RCC 7860 (cell line): ENCODE data around the gene NR1H2.

Source experiments
- DNase-seq: peaks from one replicate; pipeline ENCODE4 v3.0.0-alpha.2; 2015; ENCODE audit warnings: low spot score
- FAIRE-seq: peaks from 2 replicates; lab custom pipeline; 2012; peaks lifted over from hg19 to GRCh38; lab: Jason Lieb, UNC

NR1H2 gene

DNA sequence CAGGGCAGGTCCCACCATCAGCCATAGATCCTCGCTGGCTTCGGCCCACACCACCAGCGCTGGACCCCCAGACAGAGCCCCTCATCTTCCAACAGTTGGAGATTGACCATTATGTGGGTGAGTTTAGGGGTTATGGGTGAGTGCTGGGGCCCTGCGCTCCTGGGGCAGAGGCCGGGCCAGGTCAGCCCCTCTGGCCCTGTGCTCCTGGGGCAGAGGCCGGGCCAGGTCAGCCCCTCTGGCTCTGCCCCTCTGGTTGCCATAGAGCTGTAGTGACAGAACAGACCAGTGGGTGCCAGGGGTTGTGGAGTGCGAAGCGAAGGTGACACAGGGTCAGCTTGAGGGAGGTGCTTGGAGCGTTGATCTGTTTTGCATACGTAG lies 23.1 kb downstream of the NR1H2 start:
- FAIRE-seq (no peak), DNase-seq (no peak)

DNA sequence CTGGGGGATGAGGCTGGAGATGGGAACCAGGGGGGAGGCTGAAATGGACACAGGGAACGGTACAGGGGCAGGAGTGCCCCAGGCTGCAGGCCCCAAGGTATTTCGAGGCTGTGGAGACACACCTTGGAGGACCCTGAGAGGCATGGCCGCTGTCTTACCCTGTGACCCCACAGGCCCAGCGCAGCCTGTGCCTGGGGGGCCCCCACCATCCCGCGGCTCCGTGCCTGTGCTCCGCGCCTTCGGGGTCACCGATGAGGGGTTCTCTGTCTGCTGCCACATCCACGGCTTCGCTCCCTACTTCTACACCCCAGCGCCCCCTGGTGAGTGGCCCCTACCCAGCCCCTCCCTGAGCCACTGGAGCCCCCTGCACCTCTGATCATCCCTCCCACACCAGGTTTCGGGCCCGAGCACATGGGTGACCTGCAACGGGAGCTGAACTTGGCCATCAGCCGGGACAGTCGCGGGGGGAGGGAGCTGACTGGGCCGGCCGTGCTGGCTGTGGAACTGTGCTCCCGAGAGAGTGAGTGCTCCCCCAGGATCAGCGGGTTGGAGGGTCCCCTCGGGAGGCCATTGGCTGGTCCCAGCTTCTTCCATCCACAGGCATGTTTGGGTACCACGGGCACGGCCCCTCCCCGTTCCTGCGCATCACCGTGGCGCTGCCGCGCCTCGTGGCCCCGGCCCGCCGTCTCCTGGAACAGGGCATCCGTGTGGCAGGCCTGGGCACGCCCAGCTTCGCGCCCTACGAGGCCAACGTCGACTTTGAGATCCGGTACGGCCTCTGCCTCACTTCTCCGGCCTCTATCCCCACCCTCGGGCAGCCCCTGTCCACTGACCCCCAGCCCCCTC lies 25.6 kb downstream of the NR1H2 start:
- FAIRE-seq = no peak
- no peak for DNase-seq

DNA sequence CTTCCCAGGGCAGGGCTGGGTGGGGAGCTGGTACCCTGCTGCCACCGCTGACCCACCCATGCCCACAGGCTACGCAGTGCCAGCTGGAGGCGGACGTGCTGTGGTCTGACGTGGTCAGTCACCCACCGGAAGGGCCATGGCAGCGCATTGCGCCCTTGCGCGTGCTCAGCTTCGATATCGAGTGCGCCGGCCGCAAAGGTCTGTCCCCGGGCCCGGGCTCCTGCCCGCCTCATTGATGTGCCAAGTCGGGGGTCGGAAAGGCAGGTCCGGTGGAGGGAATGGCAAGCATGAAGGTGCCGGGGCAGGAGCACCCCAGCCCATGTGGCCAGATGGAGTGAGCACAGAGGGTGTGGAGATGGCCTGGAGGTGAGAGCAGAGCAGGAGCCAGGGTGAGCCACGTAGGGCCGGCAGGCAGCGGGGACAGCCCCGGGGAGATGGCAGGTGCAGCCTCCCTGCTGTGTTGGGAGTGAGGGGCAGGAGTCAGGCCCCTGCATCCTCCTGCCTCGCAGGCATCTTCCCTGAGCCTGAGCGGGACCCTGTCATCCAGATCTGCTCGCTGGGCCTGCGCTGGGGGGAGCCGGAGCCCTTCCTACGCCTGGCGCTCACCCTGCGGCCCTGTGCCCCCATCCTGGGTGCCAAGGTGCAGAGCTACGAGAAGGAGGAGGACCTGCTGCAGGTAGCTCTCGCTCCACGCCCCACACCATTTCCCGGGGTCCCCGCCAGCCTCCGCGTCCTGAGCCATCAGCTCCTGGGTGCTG lies 26.5 kb downstream of the NR1H2 start:
- DNase-seq (no peak), FAIRE-seq (no peak)

DNA sequence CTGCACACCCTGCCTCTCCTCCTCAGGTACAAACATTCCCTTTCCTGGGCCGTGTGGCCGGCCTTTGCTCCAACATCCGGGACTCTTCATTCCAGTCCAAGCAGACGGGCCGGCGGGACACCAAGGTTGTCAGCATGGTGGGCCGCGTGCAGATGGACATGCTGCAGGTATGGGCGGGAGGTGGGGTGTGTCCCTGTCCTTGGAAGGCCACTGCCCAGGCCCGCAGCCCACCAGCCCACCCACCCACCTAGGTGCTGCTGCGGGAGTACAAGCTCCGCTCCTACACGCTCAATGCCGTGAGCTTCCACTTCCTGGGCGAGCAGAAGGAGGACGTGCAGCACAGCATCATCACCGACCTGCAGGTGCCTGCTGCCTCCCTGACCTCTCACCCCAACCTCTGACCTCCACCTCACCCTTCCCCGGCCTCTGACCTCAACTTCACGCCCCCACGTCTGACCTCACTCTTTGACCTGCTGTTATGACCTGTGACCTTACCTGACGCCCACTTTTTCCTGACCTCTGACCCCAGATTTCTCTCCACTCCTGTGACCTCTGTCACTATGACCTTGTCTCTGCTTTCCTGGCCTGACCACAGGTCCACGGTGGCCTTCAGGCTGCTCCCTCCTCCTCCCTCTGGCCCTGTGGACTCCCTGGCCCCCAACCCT lies 30.0 kb downstream of the NR1H2 start:
- FAIRE-seq (no peak), DNase-seq (no peak)

DNA sequence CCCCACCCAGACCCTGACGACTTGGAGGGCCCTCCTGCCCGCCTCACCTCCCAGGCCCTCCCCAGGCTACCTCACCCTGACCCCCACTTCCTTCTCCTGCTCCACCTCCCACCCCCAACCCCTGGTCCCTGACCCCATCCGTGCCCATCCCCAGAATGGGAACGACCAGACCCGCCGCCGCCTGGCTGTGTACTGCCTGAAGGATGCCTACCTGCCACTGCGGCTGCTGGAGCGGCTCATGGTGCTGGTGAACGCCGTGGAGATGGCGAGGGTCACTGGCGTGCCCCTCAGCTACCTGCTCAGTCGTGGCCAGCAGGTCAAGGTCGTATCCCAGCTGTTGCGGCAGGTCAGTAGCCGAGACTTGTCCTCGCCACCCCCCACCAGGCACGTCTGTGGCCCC lies 30.6 kb downstream of the NR1H2 start:
- no peak for DNase-seq
- FAIRE-seq = no peak

DNA sequence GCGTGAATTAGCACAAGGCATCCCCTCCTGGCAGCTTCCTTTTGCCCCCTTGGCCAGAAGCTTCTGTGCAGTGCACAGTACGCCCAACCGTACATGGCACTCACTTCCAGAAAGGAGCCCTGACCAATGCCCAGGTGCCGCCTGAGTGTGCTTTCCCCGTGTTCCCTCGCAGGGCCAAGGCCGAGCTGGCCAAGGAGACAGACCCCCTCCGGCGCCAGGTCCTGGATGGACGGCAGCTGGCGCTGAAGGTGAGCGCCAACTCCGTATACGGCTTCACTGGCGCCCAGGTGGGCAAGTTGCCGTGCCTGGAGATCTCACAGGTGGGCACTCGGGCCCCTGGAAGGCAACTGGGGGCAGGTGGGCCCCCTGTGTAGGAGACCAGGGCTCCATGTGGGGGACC lies 33.1 kb downstream of the NR1H2 start:
- no peak for FAIRE-seq

DNA sequence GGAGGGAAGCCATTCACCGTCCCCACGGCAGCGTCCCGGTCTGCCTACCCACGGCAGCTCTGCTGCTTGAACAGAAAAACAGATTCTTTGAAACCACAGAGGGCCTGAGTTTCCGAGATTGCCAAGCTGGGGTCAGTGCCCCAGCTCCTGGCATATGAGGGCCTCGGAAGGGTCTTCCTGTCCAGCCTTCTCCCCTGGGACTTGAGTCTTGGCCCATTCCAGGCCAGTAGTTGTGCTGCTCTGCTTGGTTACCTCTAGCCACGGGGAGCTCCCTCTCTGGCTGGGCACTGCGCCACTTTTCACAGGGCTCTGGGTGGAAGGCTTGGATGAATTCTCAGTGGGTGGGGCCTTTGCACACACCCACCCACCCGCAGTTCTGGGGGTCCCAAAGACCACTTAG lies 33.9 kb downstream of the NR1H2 start:
- no peak for FAIRE-seq

More for the DNA sequence above, 33.1 kb downstream of the NR1H2 start:
- no peak for DNase-seq

DNA sequence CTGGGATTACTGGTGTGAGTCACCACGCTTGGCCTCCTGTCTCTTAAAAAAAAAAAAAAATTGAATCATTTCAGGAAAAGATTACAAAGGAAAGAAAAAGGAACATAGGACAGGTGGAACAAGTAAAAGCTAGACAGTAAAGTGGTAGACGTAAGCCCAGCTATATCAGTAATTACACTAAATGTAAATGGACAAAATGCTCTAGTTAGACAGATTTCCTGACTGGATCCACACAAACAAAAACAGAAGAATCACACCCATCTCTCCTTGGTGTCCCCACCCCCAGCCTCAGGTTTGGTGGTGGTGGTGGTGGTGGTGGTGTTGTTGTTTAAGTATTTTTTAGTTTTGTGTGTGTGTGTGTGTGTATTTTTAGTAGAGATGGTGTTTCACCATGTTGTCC lies 36.2 kb downstream of the NR1H2 start:
- FAIRE-seq (no peak), DNase-seq (no peak)

More for the DNA sequence above, 33.9 kb downstream of the NR1H2 start:
- DNase-seq = no peak

DNA sequence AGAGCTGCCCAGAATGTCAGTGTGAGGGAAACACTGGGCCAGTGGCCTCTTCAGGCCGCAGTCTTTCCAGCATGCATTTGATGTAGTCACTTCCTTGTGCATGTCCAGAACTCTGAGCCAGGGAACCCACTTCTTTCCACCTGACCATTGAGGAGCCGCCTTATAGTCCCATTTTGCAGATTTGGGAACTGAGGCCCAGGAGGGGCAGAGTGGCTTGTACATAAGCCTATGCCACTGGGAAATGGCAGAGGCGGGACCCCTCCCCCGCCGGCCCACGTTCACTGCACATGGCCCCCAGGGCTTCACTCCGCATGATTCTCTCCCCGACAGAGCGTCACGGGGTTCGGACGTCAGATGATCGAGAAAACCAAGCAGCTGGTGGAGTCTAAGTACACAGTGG lies 36.8 kb downstream of the NR1H2 start:
- no peak for FAIRE-seq

DNA sequence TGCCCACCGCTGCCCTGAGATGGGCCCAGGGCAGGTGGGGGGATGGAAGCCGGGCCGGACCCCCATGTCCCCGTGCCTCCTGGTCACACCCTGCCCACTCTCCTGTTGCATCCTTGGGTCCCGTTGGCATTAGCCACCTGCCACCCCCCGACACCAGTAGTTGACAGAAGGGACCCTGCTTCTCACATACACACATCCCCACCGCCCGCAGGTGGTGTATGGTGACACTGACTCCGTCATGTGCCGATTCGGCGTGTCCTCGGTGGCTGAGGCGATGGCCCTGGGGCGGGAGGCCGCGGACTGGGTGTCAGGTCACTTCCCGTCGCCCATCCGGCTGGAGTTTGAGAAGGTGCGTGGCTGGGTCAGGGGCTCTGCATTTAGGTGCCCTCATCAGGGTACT lies 37.3 kb downstream of the NR1H2 start:
- DNase-seq = no peak
- FAIRE-seq = no peak

More for the DNA sequence above, 36.8 kb downstream of the NR1H2 start:
- DNase-seq = no peak

DNA sequence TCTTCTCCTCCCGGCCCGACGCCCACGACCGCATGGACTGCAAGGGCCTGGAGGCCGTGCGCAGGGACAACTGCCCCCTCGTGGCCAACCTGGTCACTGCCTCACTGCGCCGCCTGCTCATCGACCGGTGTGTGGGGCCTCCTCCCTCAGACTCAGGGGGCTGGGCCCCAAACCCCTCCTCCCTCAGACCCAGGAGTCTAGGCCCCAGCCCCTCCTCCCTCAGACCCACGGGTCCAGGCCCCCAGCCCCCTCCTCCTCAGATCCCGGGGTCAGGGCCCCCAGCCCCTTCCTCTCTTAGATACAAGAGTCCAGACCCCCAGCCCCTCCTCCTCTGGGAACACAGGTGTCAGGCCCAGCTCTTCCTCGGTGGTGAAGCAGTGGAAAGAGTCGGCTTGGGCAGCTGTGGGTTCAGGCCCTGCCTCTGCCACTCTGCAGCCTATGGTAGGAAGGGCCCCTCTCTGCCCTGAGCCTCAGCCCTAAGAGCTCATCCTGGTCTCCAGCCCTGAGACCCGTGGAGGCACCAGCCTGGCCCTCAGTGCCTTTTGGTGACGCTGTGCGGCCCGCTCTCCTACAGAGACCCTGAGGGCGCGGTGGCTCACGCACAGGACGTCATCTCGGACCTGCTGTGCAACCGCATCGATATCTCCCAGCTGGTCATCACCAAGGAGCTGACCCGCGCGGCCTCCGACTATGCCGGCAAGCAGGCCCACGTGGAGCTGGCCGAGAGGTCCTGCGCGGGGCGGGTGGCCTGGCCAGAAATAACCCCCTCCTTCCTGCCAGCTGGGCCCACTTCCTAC lies 38.8 kb downstream of the NR1H2 start:
- no peak for DNase-seq
- no peak for FAIRE-seq

DNA sequence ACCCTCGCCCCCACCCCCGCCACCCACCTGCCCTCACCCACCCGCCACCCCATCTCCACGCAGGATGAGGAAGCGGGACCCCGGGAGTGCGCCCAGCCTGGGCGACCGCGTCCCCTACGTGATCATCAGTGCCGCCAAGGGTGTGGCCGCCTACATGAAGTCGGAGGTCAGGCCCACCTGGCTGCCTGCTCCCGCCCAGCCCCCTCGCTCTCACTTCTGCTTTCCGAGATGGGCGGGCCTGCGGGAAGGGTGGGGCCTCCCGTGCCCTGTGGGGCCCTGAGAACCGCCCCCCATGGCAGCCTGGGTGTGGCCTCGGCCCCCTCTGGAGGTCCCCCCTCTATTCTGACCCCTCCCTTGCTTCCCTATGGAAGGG lies 39.4 kb downstream of the NR1H2 start:
- no peak for DNase-seq
- FAIRE-seq = no peak

DNA sequence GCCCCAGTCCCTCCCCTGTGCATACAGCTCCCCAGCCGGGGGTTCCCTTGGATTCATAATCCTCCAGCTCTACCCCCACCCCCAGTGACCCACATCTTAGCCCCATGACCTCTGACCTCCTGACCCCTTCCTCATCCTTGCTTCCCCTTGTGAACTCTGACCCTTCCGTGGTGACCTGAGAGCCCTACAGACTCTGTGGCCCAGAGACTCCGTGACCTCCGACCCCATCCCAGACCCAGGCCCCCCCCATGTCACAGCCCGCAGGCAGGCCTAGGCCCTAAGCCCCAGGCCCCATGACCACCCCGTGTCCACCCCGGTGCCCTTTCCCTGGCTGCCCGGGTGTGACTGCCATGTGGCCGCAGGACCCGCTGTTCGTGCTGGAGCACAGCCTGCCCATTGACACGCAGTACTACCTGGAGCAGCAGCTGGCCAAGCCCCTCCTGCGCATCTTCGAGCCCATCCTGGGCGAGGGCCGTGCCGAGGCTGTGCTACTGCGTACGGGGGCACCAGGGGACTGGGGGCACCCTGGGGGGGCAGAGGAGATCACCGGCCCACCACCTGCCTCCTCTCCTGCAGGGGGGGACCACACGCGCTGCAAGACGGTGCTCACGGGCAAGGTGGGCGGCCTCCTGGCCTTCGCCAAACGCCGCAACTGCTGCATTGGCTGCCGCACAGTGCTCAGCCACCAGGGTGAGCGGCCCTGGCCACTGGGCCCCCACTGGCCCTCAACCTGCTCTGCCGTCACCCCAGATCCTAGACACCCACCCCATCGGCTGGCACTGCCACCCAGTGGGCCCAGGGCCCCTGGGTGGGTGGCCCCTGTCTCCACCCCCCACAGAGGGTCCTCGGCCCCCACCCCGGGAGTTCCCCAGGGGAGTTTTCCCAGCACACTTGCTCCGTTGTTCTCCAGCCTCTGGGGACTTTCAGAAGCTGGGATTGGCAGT lies 40.0 kb downstream of the NR1H2 start:
- no peak for FAIRE-seq
- no peak for DNase-seq

DNA sequence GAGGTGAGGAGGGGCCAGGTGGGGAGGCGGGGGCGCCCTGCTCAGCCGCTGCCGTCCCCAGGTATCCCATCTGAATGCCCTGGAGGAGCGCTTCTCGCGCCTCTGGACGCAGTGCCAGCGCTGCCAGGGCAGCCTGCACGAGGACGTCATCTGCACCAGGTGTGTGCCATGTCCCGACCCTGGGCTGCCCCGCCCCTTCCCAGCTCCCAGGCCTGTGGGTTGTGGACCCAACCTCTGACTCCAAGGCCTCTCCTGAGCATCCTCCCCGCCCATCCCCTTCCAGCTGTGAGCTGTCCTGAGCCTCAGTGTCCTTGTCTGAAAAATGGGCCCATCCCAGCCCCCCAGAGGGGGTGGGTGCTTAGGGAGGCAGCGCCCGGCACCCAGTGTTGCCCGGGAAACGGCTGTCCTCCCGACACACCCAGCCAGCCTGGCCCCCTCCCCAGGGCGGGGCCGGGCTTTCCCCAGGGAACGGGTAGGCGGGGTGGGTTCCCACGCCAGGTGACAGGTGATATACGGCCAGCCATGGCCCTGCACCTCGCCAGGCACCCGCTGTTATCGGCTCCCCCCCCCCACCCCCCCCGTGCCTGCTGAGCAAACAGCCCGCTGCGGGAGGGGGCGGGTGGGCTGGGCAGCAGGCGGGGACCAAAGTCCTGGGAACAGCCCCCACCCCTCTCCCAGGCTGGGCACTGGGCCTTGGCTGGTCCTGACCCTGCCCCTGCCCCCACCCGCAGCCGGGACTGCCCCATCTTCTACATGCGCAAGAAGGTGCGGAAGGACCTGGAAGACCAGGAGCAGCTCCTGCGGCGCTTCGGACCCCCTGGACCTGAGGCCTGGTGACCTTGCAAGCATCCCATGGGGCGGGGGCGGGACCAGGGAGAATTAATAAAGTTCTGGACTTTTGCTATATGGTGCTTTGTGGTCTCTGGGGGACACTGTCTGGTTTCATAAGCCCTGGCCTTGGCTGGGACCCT lies 41.1 kb downstream of the NR1H2 start:
- DNase-seq (no peak), FAIRE-seq (no peak)

DNA sequence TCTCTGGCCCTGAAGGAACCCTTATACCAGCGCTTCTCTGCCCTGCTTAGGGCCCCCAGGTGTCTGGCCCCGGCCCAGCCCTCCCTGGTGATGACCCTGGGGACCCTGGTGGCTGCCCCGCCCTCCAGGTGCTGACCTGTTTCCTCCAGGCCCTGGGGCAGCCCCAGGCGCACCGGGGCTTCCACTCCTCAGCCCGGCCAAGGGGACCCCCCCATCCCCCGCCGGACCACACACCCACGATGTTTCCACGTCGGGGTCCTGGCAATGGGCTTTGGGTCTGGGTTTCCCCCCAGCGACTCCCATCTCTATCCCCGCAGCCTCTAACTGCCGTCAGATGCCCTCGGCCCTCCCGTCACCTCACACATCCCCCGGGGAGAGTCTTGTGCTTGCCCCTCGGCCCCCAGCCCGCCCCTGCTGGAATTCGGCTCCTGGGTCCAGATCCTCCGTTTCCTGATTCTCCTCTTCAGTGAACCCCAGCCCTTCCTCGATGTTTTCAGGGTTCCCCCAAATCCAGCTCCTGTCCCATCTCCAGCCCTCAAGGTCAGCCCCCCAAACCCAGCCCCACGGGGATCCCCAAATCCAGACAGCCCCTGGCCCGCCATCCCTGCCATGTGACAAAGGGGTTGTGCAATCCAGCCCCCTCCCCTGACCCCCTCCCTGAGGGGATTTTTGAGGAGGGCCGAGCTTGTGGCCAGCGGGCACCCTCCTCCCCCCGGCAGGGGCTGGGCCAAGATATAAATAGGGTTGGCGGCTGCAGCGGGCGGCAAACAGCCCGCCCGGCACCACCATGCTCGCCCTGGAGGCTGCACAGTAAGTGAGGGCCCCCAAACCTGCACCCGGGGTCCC lies 42.1 kb downstream of the NR1H2 start, which contains the start of gene SPIB:
Gene SPIB, plus strand, starts transcription at position 763 of the 846 bp plus-strand sequence. Its CDS starts 25 bp downstream, at position 788.
- no peak for DNase-seq
- no peak for FAIRE-seq

DNA sequence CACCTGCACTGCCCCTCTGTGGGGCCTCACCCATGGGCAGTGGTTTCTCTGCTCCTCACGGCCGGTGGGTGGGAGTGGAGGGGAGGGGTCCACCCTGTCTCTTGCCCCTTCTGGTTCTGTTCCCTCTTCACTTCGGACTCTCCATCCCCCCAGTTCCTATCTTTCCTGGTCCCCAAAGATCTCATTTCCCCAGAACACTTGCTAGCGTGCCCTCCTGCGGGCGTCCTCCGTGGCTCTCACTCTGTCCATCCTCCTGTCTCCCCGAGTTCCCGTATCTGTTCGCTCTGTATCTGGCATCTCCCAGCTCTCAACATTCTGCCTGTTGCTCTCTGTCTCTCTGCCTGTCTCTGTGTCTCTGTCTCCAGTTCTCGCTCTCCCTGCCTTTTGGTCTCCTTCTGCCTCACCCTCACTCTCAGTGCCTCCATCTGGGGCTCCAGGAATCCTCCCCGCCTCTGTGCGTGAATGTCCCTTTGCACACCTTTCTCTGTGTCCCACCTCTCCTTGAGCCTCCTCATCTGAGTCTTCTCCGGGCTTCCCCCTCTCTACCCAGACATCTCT lies 42.8 kb downstream of the NR1H2 start:
- FAIRE-seq = no peak
- DNase-seq = no peak

DNA sequence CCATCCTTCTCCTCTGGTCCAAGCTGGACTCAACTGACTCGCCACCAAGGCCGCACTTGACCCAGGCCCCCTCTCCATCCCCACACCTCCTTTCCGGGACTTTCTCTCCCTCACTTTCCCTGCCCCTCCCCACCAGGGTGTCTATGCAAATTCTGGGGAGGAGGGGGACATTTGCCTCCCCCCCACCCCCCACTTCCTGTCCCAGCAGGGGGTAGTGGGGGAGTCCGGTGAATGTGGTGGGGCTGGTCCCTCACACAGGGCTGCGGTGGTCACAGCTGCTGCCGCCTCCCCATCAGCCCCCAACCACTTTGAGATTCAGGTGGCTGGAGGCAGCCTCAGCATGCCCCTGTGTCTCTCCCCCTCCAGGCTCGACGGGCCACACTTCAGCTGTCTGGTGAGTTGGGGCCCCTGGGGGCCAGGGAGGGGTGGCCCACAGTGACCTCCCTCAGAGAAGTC lies 43.4 kb downstream of the NR1H2 start:
- no peak for DNase-seq
- FAIRE-seq = no peak
